Ramos (cell line): ENCODE measurements around the gene PIK3IP1.
"Not testable (repeated sequence)": the region's sequence is repeated elsewhere in the genome, so short reads cannot be mapped to it uniquely, and the experiment has no call there.

Experiments
- in situ Hi-C: fragments of 300-500 bp; cut with MboI; formaldehyde crosslinking; loops from one replicate; pipeline ENCODE4 v1.14.3; 2022; ENCODE audit warnings: low sequenced_read_pairs; ENCODE audit not compliant: unreplicated experiment

The PIK3IP1 gene

DNA sequence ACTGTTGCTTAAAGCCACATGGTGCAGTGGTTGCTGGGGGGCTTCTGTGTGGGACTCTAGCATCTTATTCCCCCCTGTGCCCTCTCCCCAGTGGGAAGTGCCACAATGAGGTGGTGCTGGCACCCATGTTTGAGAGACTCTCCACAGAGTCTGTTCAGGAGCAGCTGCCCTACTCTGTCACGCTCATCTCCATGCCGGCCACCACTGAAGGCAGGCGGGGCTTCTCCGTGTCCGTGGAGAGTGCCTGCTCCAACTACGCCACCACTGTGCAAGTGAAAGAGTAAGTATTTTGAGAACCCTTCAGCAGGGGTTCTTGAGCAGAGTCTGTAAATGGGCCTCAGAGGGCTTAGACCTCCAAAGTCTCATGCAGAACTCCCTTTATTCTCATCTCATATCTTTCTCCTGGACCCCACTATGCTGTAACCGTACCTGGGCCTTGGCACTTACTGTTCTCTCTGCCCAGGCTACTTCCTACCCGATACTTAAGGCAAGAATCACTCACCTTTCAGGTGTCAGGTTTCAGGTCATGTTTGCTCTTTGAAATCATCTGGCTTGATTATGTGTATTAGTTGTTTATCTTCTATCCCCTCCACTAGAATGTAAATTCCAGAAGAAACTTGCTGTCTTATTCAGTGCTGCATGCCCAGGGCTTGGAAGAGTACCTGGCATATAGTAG lies 32.4 kb downstream of the PIK3IP1 start:
- in situ Hi-C loops: no loop called here

DNA sequence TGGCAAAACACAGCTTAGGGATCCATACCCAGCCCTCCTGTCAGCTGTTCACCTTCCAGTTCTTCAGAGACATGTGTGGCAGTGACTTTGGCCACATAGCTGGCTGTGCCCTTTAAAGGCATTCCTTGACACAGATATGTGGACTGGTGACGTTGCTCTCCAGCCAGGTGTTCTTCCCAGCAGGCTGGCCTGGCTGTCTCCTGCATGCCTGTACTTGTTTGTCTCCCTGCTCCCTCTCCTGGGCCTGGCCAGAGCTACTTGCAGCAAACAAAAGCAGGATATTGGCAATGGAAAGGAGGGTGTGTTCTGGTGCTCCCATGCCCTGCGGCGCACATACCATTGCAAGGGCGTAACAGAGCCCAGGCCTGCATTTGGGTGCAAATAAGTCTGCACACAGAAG lies 38.3 kb downstream of the PIK3IP1 start:
- in situ Hi-C loops: no loop called here

DNA sequence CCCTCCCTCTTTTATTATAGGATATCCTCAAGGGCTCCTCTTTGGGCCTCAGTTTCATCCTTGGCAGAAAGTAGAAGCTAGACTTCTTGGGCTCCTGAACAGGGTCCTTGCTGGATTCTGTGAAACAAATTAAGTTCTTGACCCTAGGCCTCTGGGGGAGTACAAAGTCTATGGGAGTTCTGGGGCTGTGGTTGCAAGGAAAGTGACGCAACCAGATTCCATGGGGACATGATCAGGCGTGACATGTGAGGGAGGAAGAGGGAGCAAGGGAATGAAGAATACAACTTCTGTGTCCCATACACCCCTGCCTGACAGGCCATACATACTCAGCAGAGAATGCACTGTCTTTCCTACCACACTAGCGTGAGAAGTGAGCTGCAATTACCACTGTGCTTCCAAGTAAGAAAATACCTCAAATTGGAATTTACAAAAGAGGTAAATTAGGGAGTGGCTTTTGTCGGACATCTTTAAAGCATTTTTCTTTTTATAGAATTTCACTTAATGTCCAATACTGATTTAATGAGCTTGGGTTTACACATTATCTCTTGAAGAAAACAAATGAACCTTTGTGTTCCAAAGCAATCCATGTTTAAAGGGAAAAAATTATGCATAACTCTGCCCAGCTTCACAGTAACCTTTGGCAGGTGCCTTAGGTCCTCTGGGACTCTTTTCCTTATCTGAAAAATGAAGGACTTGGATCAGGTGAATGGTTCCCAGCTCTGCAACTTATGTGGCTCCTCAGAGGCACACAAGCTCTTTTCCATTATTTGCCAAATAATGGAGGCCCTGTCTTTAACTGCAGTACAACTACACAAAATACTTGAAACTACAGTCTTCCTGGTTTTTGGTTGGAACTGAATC lies 41.3 kb downstream of the PIK3IP1 start:
- in situ Hi-C loops: no loop called here

GRCh38 chr22:31248965-31249958 lies 43.0 kb downstream of the PIK3IP1 start:
- in situ Hi-C loops: no loop called here

DNA sequence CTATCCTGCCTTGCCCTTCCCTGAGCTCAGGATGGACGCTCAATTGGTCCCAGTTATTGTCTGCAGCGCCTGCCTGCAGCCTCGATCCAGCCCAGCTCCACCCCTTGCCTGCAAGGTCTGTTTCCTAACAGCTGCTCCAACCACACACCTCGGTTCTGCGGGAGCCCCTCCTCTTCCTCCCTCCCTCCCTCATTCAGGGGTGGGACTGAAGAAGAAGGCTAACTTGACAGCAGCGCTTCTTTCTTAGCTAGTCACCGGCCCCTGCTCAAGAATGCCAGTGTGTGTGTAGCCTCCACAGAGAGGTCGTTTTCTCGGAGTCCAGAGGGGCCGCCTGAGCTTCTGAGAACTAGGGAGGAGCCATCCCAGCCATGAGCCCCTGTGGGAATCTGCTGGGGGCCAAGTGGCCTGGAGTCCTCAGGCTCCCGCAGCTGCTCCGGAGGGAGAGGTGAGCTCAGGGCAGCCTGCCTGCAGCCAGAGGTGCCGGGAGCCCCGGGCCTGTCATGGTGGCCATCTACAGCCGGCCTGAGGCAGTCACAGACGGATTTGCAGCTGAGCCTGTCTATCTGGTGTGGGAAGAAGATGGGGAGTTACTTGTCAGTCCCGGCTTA lies 44.0 kb downstream of the PIK3IP1 start:
- in situ Hi-C loops: no loop called here

DNA sequence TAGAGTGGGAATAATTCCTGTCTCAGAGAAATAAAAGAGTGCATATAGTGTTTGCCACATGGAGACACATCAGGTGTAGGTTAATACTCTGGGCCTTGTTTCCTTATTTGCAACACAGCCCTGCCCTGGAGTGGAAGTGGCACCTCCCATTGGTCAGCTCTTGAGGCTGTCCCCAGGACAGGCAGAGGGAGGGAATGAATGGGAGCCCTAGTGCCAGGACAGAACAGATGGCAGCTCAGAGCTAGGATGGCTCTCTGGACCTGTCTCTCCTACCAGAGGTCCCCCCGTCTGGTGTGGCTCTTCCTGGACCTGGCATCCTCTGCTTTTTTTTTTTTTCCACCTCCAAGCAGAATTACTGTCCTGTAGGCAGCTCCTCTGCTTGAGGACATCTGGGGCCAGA lies 44.6 kb downstream of the PIK3IP1 start:
- in situ Hi-C loops: no loop called here

- in situ Hi-C loops: no loop called here
Observed at GRCh38 chr22:31246687-31247086, 45.6 kb downstream of the PIK3IP1 start.

GRCh38 chr22:31245998-31246397 lies 46.3 kb downstream of the PIK3IP1 start:
- in situ Hi-C loops: not testable (repeated sequence)

DNA sequence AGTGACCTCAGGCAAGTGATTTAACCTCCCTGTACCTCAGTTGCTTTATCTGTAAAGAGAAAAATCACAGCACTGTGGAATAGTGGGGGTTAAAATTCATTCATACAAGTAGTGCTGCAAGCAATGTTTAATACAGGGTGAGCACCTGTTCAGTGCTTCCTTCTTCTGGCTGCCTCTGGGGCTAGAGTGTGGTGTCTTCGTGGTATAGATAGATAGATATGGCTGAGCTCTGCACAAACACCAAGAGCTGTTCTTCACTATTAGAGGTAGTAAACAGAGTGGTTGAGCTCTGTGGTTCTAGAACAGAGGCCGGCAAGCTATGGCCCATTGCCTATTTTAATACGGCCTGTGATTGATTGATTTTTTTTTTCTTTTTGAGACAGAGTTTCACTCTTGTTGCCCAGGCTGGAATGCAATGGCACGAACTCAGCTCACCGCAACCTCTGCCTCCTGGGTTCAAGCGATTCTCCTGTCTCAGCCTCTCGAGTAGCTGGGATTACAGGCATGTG lies 47.3 kb downstream of the PIK3IP1 start:
- in situ Hi-C loops: no loop called here

DNA sequence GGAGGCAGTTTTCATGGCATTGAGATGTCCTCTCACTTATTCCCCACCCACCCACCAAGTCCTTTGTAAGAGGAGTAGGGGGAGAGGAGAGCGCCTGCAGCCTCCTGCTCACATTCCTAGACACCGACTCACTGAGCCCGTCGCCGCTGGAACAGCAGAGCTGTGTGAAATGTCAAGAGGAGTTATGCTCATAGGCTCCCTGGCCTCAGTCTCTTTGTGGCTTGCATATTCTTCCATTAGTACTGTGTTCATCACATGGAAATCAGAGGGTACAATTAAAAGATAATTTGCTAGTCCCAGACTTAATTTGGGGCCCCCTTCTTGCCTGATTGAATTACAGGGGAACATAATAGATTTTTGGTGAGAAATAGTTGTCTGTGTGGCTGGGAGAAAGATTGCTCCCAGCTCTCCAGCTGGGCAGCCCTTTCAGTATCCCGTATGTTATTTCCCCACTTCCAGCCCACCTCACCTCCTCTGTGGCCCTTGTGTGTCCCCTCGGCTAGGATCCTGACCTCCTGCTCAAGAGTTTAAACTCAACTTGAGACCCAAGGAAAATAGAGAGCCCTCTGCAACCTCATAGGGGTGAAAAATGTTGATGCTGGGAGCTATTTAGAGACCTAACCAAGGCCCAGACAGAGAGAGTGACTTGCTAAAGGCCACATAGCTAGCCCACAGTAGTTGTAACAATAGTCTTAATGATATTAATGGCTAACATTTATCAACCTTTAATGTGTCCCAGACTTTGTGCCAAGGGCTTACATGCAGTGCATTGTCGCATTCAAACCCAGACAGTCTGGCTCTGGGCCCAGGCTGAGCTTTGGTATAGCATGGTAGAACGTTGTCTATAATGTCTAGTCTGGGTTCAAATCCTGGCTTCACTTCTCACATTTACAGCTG lies 48.0 kb downstream of the PIK3IP1 start:
- in situ Hi-C loops: no loop called here

- in situ Hi-C loops: no loop called here
Observed at GRCh38 chr22:31243339-31244045, 48.8 kb downstream of the PIK3IP1 start.

GRCh38 chr22:31241936-31242335 lies 50.4 kb downstream of the PIK3IP1 start:
- in situ Hi-C loops: no loop called here

- in situ Hi-C loops: no loop called here
Observed at GRCh38 chr22:31241200-31241599, 51.1 kb downstream of the PIK3IP1 start.

DNA sequence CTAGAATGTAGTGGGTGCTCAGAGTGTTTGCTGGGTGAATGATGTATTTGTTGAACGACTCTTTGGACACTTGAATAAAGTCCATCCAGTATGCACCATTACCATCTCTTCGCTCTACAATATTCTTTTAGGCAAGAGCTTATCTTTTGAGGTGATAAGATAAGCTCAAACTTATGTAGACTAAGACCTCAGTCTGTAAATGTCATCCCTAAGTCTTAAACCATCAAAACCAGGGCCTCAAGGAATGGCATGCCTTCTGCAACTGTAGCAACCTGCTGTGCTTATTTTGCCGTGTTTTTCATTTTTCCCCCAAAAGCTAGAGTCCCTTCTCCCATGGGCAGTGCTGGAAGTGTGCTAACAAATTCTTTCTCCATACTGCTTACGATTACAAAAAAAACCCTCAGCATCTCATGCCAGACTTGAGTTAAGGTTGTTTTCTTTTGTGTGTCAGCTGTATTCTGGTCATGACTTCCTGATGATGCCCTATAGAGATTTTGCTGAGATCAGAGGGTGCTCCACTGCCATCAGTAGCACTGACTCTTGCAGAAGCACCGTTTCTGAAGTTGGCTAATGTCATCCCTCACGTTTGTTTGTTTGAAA lies 52.4 kb downstream of the PIK3IP1 start:
- in situ Hi-C loops: no loop called here

- in situ Hi-C loops: no loop called here
Observed at GRCh38 chr22:31238057-31238456, 54.2 kb downstream of the PIK3IP1 start.

DNA sequence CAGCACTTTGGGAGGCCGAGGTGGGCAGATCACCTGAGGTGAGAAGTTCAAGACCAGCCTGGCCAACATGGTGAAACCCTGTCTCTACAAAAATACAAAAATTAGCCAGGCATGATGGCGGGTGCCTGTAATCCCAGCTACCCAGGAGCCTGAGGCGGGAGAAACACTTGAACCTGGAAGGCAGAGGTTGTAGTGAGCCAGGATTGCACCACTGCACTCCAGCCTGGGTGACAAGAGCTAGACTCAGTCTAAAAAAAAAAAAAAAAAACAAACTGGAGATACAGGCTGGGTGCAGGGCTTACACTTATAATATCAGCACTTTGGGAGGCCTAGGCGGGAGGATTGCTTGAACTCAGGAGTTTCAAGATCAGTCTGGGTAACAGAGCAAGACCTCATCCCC lies 56.2 kb downstream of the PIK3IP1 start:
- in situ Hi-C loops: not testable (repeated sequence)

- in situ Hi-C loops: no loop called here
Observed at GRCh38 chr22:31235081-31235480, 57.2 kb downstream of the PIK3IP1 start.

GRCh38 chr22:31233001-31233400 lies 59.3 kb downstream of the PIK3IP1 start:
- in situ Hi-C loops: no loop called here
